ENCODE results near the gene CEACAM19. TPM values are rescaled to one million over a fixed set of nuclear protein-coding genes. Genes with fewer than 3 reads are reported as not detected.
A peak's percentile ranks its signal among the peaks of the same experiment; 100 is the strongest.

The CEACAM19 gene
- total and polyA plus RNA-seq, 2 of the 13 experiments (the other 11 are each of a cell fraction or from before 2014, with no cell fraction given), result 1.3 to 4.0 TPM

DNA sequence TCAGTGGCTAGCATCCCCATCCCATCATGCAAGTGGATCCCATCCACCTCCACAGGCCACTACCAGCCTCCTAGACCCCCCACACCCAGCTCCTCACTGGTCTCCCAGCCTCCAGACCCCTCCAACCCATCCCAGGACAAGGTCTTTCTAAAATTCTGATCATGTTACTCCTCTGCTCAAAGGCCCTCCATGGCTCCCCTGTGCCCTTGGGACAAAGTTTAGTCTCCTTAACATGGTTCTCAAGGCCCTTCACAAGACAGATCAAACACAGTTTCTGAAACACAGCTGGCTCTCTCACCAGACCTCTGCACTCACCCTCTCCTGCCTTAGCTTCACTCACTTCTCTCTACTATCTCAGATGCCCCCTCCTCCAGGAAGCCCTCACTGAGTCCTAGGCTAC, 9.3 kb downstream of the CEACAM19 start:
- H4K20me1 ChIP-seq (ENCODE audit: insufficient read depth, low read length), result no peaks in the 10 kb centered on the region
- in situ Hi-C loops (cut with HindIII; ENCODE audit: extremely low pct_ligation_motif_present, low pct_unique_long_range_greater_than_20kb) (no loop called here), intact Hi-C loops (cut with micrococcal nuclease; ENCODE audit: unreplicated experiment) (no loop called here)
- ChIA-PET POLR2A (no interaction called here), CTCF (ENCODE audit: low intra/inter-chr PET ratio, low total read pairs) (no interaction called here)
- no peak for DNase-seq (ENCODE audit: low spot score)
- no peaks in the 10 kb centered on the region for H3K9me3 ChIP-seq (ENCODE audit: low read length)
- H3K4me1 ChIP-seq (ENCODE audit: insufficient read depth, low read length), result peaks cover 22% of the 10 kb centered on the region
- ATAC-seq, result no peak
- H3K27ac ChIP-seq (ENCODE audit: extremely low read length, insufficient read depth, low read length), result no peak overlapping the region
- H3K79me2 ChIP-seq (ENCODE audit: insufficient read depth, low read length), result no peaks in the 10 kb centered on the region
- no peak overlapping the region for H2AFZ ChIP-seq (ENCODE audit: low read length)
- TF ChIP-seq ZFX (CRISPR knock-in tag; IDR thresholded peaks at IDR 0.05; ENCODE audit: low read depth) (no peak), ZNF33B (CRISPR knock-in tag; IDR thresholded peaks at IDR 0.05) (no peak), ZNF597 (CRISPR knock-in tag; IDR thresholded peaks at IDR 0.05) (no peak), SMC3 (IDR thresholded peaks at IDR 0.05; ENCODE audit: low read length) (no peak)
- H3K27me3 ChIP-seq (ENCODE audit: control insufficient read depth in 1 of 2, insufficient read depth in 2 of 2, low read length in 2 of 2), result no peaks in the 10 kb centered on the region
- H3K9ac ChIP-seq (ENCODE audit: insufficient read depth, low read depth, low read length), result no peak overlapping the region
- H3K4me2 ChIP-seq (ENCODE audit: low read depth, low read length), result no peak overlapping the region
- no TSS peak for BruUV-seq (replicated peaks)
- no peak for FAIRE-seq
- H3K36me3 ChIP-seq (replicated peaks in 1 of 2; ENCODE audit: control insufficient read depth in 1 of 2, insufficient read depth in 2 of 2, low read length in 2 of 2), result peaks cover 0 to 1% of the 10 kb centered on the region in 2 experiments; a peak in 1 of 5 replicates
- H3K4me3 ChIP-seq (replicated peaks in 1 of 3; ENCODE audit: insufficient read depth in 1 of 3, low read depth in 2 of 3, low read length in 3 of 3), result no peak overlapping the region

DNA sequence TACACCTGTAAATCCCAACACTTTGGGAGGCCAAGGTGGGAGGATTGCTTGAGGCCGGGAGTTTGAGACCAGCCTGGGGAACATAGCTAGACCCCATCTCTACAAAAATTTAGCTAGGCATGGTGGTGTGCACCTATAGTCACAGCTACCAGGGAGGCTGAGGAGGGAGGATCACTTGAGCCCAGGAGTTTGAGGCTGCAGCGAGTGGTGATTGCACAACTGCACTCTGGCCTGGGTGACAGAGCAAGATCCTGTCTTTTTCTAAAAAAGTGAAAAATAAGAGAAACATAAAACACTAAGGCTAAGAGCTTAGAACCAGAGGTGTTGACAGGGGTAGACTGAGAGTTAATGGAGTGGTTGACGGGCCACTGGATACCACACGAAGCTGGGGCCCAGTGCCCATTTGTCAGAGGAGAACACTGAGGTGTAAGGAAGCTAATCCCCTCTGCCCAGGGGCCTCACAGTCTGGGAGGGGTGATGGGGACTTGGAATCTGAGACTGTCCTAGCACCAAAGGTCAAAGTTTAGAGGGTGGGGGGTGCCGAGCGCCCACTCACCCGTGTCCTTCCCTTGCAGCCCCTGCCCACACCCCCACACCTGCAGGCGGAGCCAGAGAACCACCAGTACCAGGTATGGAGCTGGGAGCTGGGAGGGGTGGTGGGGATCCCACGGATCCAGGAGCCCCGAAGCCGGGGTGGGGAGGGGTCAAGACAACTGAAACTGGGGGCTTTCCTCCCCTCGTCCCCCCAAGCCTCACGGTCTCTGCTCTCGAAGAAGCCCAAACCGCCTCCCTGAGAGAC, 10.9 kb downstream of the CEACAM19 start:
- no peak overlapping the region for H3K9ac ChIP-seq (ENCODE audit: insufficient read depth, low read depth, low read length)
- H4K20me1 ChIP-seq (ENCODE audit: insufficient read depth, low read length), result no peaks in the 10 kb centered on the region
- WGBS (ENCODE audit: low lambda C conversion rate), result 94% methylated on average over 12 of the region's 15 CpGs
- CTCF ChIA-PET (ENCODE audit: low intra/inter-chr PET ratio, low total read pairs), result no interaction called here
- H3K4me1 ChIP-seq (ENCODE audit: insufficient read depth, low read length), result peaks cover 19% of the 10 kb centered on the region
- intact Hi-C loops (cut with micrococcal nuclease; ENCODE audit: unreplicated experiment) (no loop called here), in situ Hi-C loops (cut with HindIII; ENCODE audit: extremely low pct_ligation_motif_present, low pct_unique_long_range_greater_than_20kb) (no loop called here)
- no peak overlapping the region for H3K4me2 ChIP-seq (ENCODE audit: low read depth, low read length)
- H3K4me3 ChIP-seq (replicated peaks in 1 of 3; ENCODE audit: insufficient read depth in 1 of 3, low read depth in 2 of 3, low read length in 3 of 3), result no peak overlapping the region
- BruUV-seq (replicated peaks), result no TSS peak
- H3K27ac ChIP-seq (ENCODE audit: extremely low read length, insufficient read depth, low read length), result no peak overlapping the region
- POLR2A ChIA-PET, result no interaction called here
- H3K36me3 ChIP-seq (replicated peaks in 1 of 2; ENCODE audit: control insufficient read depth in 1 of 2, insufficient read depth in 2 of 2, low read length in 2 of 2), result peaks cover 0 to 1% of the 10 kb centered on the region in 2 experiments; a peak in 1 of 5 replicates
- H3K79me2 ChIP-seq (ENCODE audit: insufficient read depth, low read length), result no peaks in the 10 kb centered on the region
- FAIRE-seq (no peak), DNase-seq (ENCODE audit: low spot score) (no peak), ATAC-seq (no peak)
- no peaks in the 10 kb centered on the region for H3K27me3 ChIP-seq (ENCODE audit: control insufficient read depth in 1 of 2, insufficient read depth in 2 of 2, low read length in 2 of 2)
- H2AFZ ChIP-seq (ENCODE audit: low read length), result no peak overlapping the region
- no peaks in the 10 kb centered on the region for H3K9me3 ChIP-seq (ENCODE audit: low read length)
- TF ChIP-seq, protein P1, sequence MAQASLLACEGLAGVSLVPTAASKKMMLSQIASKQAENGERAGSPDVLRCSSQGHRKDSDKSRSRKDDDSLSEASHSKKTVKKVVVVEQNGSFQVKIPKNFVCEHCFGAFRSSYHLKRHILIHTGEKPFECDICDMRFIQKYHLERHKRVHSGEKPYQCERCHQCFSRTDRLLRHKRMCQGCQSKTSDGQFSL (CRISPR knock-in tag; IDR thresholded peaks at IDR 0.05), result 0 out of 2 replicates have a peak, but pooled peaks have one; percentile 34
- TF ChIP-seq GLI4 (CRISPR knock-in tag; IDR thresholded peaks at IDR 0.05; ENCODE audit: borderline replicate concordance) (no peak), ZNF629 (CRISPR knock-in tag; conservative IDR thresholded peaks at IDR 0.05) (peak; percentile 82), CEBPB (IDR thresholded peaks at IDR 0.05; ENCODE audit: borderline replicate concordance, low read depth, low read length) (peak; percentile 45; the same call in 1 of the 2 replicates), ZNF180 (CRISPR knock-in tag; IDR thresholded peaks at IDR 0.05; ENCODE audit: borderline replicate concordance, low read depth) (no peak)
- TF ChIP-seq, protein P2, sequence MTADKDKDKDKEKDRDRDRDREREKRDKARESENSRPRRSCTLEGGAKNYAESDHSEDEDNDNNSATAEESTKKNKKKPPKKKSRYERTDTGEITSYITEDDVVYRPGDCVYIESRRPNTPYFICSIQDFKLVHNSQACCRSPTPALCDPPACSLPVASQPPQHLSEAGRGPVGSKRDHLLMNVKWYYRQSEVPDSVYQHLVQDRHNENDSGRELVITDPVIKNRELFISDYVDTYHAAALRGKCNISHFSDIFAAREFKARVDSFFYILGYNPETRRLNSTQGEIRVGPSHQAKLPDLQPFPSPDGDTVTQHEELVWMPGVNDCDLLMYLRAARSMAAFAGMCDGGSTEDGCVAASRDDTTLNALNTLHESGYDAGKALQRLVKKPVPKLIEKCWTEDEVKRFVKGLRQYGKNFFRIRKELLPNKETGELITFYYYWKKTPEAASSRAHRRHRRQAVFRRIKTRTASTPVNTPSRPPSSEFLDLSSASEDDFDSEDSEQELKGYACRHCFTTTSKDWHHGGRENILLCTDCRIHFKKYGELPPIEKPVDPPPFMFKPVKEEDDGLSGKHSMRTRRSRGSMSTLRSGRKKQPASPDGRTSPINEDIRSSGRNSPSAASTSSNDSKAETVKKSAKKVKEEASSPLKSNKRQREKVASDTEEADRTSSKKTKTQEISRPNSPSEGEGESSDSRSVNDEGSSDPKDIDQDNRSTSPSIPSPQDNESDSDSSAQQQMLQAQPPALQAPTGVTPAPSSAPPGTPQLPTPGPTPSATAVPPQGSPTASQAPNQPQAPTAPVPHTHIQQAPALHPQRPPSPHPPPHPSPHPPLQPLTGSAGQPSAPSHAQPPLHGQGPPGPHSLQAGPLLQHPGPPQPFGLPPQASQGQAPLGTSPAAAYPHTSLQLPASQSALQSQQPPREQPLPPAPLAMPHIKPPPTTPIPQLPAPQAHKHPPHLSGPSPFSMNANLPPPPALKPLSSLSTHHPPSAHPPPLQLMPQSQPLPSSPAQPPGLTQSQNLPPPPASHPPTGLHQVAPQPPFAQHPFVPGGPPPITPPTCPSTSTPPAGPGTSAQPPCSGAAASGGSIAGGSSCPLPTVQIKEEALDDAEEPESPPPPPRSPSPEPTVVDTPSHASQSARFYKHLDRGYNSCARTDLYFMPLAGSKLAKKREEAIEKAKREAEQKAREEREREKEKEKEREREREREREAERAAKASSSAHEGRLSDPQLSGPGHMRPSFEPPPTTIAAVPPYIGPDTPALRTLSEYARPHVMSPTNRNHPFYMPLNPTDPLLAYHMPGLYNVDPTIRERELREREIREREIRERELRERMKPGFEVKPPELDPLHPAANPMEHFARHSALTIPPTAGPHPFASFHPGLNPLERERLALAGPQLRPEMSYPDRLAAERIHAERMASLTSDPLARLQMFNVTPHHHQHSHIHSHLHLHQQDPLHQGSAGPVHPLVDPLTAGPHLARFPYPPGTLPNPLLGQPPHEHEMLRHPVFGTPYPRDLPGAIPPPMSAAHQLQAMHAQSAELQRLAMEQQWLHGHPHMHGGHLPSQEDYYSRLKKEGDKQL (CRISPR knock-in tag; IDR thresholded peaks at IDR 0.05; ENCODE audit: low read depth), result no peak
